ENCODE results near the gene FGF9.

DNA sequence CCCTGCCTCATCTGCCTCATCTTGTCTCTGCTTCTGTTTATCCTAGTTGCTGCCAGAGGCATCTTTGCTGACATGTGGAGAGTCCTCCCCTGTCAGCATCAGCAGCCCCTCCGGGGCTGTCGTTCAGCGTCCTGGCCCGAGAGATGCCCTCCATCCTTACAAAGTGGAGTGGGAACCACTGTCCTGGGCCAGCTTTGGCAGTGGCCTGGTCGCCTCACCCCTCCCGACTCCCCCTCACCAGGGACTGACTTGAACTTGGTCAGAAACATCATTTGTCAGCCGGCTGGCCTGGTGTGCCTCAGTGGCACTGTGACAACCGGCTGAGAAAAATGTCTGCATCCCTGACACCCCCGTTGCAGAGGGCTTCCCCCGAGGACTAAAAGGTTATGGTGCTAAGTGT, 20.6 kb downstream of the FGF9 start:
- TF ChIP-seq GATA2 (IDR thresholded peaks at IDR 0.05; ENCODE audit: low read depth, low read length) = no peak
- TF ChIP-seq GATA3 (IDR thresholded peaks at IDR 0.05; ENCODE audit: low read depth, low read length) = no peak
